Heart left ventricle (tissue), 13 donors: Measurements from ENCODE around the gene SERTAD4.

Experiments used
- POLR2A ChIP-seq, 2 donors: fragments of 450-650 bp; IDR thresholded peaks; one replicate each; pipeline ENCODE4 v1.6.1; 2017; ENCODE audit warnings: antibody characterized with exemption in 2 of 2, mild to moderate bottlenecking in 2 of 2, moderate library complexity in 2 of 2
- TF ChIP-seq, protein P1 (sequence below), 12 donors: fragments of 200-600 bp; sonication (generic) in 4 of 12; IDR thresholded peaks; one replicate each; pipeline versions ENCODE4 v1.5.0 to v1.8.0; 2018 to 2022; ENCODE audit warnings: antibody characterized with exemption in 12 of 12, mild to moderate bottlenecking in 5 of 12
- donor health status: ischemic (EF 13 %, LVEDD 7.1; RV severe dilation, severe dysfunction).
- donor health status: DM: no; HTN: yes; CAD: no.
- donor health status: DM: no; HTN: no; CAD: no.
- donor health status: ischemic (EF 25% LVEDD 6.9; RV normal size, moderate dysfunction).
- donor health status: ischemic (EF 25% LVEDD 5.7; RV mildly dilated, moderate dysfunction).
- donor health status: ischemic (EF 35%, LVEDD 5.7; RV mildly dilated, moderate dysfunction).
- donor health status: nonischemic (EF 11% LVEDD 7.7; RV severe dilation, severe dysfunction).
- donor health status: DM: yes; HTN: yes; CAD: no.
- donor health status: PGD.
- donor health status: ischemic (EF 29% LVEDD 5.4; RV normal size, mild dysfunction).
- donor health status: nonischemic (EF 23%, LVEDD 6.1; RV moderate dilation, normal function).

DNA sequence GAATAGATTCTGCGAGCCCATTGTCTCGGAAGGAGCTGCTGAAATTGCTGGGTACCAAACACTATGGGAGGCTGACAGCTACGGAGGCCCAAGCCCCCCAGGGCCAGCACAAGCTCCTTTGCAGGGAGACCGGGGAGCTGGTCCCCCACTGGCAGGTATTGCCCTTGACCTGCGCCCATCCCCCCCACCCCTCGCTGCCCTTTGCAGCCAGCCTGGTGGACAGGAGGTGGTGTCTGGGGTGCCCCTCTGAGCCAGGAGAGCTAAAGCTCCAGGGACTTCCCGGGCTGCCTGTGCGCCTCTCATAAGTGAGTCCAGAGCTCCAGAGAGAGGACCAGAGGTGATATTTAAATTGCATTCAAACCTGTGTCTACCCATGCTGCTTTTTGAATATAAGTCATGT is 5.4 kb downstream of the SERTAD4 start:
- TF ChIP-seq, protein P1, sequence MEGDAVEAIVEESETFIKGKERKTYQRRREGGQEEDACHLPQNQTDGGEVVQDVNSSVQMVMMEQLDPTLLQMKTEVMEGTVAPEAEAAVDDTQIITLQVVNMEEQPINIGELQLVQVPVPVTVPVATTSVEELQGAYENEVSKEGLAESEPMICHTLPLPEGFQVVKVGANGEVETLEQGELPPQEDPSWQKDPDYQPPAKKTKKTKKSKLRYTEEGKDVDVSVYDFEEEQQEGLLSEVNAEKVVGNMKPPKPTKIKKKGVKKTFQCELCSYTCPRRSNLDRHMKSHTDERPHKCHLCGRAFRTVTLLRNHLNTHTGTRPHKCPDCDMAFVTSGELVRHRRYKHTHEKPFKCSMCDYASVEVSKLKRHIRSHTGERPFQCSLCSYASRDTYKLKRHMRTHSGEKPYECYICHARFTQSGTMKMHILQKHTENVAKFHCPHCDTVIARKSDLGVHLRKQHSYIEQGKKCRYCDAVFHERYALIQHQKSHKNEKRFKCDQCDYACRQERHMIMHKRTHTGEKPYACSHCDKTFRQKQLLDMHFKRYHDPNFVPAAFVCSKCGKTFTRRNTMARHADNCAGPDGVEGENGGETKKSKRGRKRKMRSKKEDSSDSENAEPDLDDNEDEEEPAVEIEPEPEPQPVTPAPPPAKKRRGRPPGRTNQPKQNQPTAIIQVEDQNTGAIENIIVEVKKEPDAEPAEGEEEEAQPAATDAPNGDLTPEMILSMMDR (IDR thresholded peaks at IDR 0.05), result no peak
- no peak for TF ChIP-seq POLR2A (IDR thresholded peaks at IDR 0.05)
